ENCODE data around the gene BCR. TPM values are rescaled to one million over a fixed set of nuclear protein-coding genes. Genes with fewer than 3 reads are reported as not detected.

BCR gene
- total RNA-seq, 1 experiment from 2014 or later: 77.0 TPM

GRCh38 chr22:23242473-23243001 lies 62.2 kb downstream of the BCR start:
- peaks cover 0 to 2% of the 10 kb centered on the region in 2 experiments; a peak in 3 of 5 replicates for H3K9me3 Mint-ChIP-seq
- no peak overlapping the region for H3K9ac ChIP-seq (ENCODE audit: extremely low read depth, insufficient read length, low read length)
- TF ChIP-seq CTCF (conservative IDR thresholded peaks at IDR 0.05): peak; percentile 36; the same call in 2 of the 3 replicates
- H2BK120ac ChIP-seq (ENCODE audit: low read depth, low read length, poor library complexity, severe bottlenecking): no peak overlapping the region
- peak overlapping the region; percentile 99 to 100 (median 99) for H3K27ac Mint-ChIP-seq
- H4K8ac ChIP-seq (replicated peaks; ENCODE audit: insufficient read length, low read depth, low read length): no peak overlapping the region
- DNase-seq: peak; percentile 95
- peaks cover 82% of the 10 kb centered on the region in 2 experiments for H3K4me1 Mint-ChIP-seq
- H3K9me3 ChIP-seq (ENCODE audit: control insufficient read depth, low read depth, low read length): no peaks in the 10 kb centered on the region
- H3K23me2 ChIP-seq (ENCODE audit: insufficient read length, low read depth, low read length, poor library complexity, severe bottlenecking): peaks cover 4% of the 10 kb centered on the region
- H3K4me2 ChIP-seq (ENCODE audit: insufficient read depth, insufficient read length, low read length): peak overlapping the region; percentile 58
- no peak overlapping the region for H2AFZ ChIP-seq (ENCODE audit: low read length)
- no peaks in the 10 kb centered on the region for H3K27me3 ChIP-seq (ENCODE audit: insufficient read depth, low read length)
- H3K79me1 ChIP-seq (ENCODE audit: insufficient read depth, low read depth, low read length, poor library complexity, severe bottlenecking): no peaks in the 10 kb centered on the region
- no peak overlapping the region for H4K91ac ChIP-seq (ENCODE audit: insufficient read length, low read depth, low read length)
- H3K4me3 Mint-ChIP-seq: peak overlapping the region; percentile 49 to 75
- no peak overlapping the region for H4K5ac ChIP-seq (ENCODE audit: insufficient read length, low read depth, low read length)
- H2AK5ac ChIP-seq (ENCODE audit: insufficient read length, low read length): no peak overlapping the region
- no peak overlapping the region for H3K18ac ChIP-seq (ENCODE audit: insufficient read length, low read depth, low read length)
- H3K4me1 ChIP-seq (ENCODE audit: insufficient read depth, low read length): peaks cover 29% of the 10 kb centered on the region
- H3K56ac ChIP-seq (ENCODE audit: insufficient read length, low read depth, low read length): no peak overlapping the region
- H3K27ac ChIP-seq (ENCODE audit: insufficient read length, low read depth, low read length): peak overlapping the region; percentile 87
- no peak overlapping the region; the same call in 1 of the 2 replicates for H3K4ac ChIP-seq (ENCODE audit: low read depth, low read length)
- no peak overlapping the region for H2BK20ac ChIP-seq (ENCODE audit: low read depth, low read length, poor library complexity, severe bottlenecking)
- no peaks in the 10 kb centered on the region for H4K20me1 ChIP-seq (ENCODE audit: control insufficient read depth, insufficient read depth, insufficient read length)
- no peak overlapping the region for H3K14ac ChIP-seq (ENCODE audit: insufficient read depth, low read length)
- H3K79me2 ChIP-seq (ENCODE audit: insufficient read depth, low read length): peaks cover 32% of the 10 kb centered on the region; the same call in 1 of the 2 replicates
- no peak overlapping the region for H3T11ph ChIP-seq (ENCODE audit: low read length)
- H2BK15ac ChIP-seq (ENCODE audit: low read depth, low read length): no peak overlapping the region
- no peak overlapping the region for H3K23ac ChIP-seq (ENCODE audit: insufficient read length, low read depth, low read length)
- H2BK12ac ChIP-seq (ENCODE audit: insufficient read length, low read depth, low read length): no peak overlapping the region
- H2BK5ac ChIP-seq (ENCODE audit: insufficient read length, low read length): peak overlapping the region; percentile 30
- no peaks in the 10 kb centered on the region for H3K27me3 Mint-ChIP-seq (ENCODE audit: low read depth)
- WGBS (ENCODE audit: extremely low coverage, insufficient read length, low lambda C conversion rate): no CpG with 5 or more reads among the region's 10 CpGs
- H3K36me3 Mint-ChIP-seq (ENCODE audit: insufficient read depth in 1 of 3, low read depth in 3 of 3): peaks cover 15 to 21% (median 19%) of the 10 kb centered on the region in 3 experiments
